HG02623 (cell line): ENCODE data around the gene FLOT2.
"Not testable (repeated sequence)": the region's sequence is repeated elsewhere in the genome, so short reads cannot be mapped to it uniquely, and the experiment has no call there.

Source experiments
- ATAC-seq: cut with Tn5 transposase; IDR thresholded peaks from one replicate; pipeline ENCODE4 v1.9.1; 2021; ENCODE audit warnings: moderate library complexity; ENCODE audit not compliant: unreplicated experiment

Gene FLOT2

DNA sequence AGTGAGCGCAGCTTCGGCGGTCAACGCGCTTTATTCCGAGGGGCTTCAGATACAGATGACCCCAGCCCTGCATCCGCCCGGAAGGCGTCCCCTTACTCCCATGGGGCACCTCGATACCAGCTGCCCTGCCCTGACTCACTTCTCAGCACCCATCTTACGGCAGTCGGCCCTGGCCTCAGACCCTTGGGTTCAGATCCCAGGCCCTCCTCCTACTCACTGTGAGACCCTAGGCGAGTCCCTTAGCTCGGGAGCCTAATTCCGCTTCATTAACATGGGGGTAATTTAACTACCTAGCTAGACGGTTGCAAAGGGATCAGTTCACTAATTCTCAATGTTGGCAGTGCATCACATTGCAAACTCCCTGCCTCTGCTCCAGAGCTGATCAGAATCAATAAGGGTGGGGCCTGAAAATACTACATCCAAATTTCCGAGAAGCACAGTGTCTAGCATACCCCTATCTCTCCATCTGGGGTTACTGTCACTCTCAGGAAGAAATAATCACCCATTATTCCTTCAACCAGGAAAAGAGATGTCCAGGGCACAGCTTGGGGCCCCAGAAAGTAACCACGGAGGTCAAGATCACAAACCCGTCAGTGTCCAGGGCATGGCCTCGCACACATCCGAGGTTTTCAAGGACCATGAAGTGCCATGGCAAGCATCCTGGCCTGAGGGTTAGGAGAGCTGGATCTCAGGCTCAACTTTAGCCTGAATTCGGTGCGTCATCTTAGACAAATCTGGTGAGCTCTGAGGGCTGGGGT lies 415 bp upstream of the FLOT2 start:
- ATAC-seq: no peak

DNA sequence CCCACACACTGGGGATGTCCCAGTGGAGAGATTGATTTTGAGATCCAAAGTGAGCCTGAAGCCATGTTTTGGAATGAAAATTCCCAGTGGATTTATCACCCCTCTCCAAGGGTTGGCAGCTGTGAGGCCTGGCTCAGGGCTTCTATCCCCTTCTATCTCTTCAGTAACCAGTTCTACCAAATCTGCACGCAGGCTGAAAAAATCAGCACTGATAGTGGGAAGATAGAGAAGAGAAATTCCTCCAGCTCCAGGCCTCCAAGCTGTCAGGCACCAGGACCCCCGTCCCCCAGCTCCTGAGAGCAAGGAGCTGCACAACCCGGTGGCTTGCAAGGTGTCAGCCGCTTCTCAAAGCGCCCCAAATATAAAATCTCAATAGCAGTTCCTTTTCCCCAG lies 1.0 kb downstream of the FLOT2 start:
- no peak for ATAC-seq

GRCh38 chr17:28895794-28896447 lies 1.6 kb downstream of the FLOT2 start:
- no peak for ATAC-seq

GRCh38 chr17:28893248-28894183 lies 4.0 kb downstream of the FLOT2 start:
- ATAC-seq: not testable (repeated sequence)

GRCh38 chr17:28892024-28892423 lies 5.5 kb downstream of the FLOT2 start:
- no peak for ATAC-seq

- ATAC-seq: no peak
Measured at GRCh38 chr17:28891201-28891600, 6.3 kb downstream of the FLOT2 start.

DNA sequence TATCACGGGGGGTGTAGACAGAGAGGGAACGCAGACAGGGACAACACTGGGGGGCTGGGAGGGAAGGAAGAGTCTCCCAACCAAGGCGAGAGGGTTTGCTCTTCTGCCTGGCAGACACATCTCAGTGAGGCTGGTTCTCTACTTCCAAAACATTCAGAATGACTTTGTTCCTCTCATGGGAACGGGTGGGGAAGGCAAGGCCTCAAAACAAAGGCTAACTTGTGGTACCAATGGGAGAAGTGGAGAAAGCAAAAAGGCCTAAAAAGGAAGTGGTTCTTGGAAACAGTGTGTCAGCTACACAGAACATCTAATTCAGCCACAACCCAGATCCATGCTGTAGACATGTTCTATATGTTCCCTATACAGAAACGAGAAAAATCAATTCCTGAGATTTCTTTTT lies 7.5 kb downstream of the FLOT2 start:
- ATAC-seq: no peak

DNA sequence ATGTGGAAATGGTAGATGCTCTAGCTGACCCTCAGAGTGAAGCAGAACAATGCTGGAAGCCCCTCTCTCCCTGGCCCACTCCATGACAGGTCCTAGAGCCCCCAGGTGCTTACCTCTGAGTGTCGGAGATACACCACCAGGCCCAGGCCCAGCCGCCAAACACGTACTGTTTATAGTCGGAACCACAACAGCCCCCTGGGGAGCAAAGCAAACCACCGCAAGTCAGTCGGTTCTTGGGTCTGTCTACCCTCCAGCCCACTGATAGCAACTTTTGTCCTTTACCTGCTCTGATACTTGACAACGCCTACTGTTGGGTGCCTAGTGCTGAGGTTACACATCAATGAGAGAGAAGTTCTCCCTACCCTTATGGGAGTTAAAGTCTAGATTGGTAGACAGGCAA lies 8.7 kb downstream of the FLOT2 start:
- ATAC-seq: no peak

DNA sequence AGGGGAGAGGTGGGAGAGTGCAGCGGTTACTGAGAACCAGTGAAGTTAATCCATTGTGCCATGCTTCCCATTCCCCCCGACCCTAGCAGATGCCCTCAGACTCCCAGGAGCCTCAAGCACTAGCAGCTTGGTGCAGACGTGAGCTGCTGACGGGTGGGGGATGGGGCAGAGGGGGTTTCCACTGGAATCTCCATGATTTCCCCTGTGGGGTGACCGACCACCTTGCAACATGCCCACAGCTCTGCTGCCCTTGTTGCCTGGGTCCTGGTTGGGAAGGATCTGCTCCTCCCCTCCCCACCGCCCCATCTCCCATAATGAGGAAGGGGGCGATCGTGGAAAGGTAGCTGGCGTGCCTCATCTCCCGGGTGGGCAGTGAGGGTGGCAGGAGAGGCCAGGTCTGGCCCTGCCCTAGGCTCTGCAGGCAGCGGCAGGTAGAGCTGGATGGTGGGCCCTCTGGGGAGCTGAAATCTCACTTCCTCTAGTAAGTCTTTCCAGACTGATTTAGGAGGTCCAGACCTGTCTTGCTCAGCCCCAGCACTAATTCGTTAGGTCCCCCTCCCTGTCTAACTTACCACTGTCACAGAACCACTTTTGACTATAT lies 9.6 kb downstream of the FLOT2 start:
- ATAC-seq: no peak

- ATAC-seq: no peak
Measured at GRCh38 chr17:28885951-28886350, 11.6 kb downstream of the FLOT2 start.

GRCh38 chr17:28885363-28885762 lies 12.2 kb downstream of the FLOT2 start:
- ATAC-seq: no peak

DNA sequence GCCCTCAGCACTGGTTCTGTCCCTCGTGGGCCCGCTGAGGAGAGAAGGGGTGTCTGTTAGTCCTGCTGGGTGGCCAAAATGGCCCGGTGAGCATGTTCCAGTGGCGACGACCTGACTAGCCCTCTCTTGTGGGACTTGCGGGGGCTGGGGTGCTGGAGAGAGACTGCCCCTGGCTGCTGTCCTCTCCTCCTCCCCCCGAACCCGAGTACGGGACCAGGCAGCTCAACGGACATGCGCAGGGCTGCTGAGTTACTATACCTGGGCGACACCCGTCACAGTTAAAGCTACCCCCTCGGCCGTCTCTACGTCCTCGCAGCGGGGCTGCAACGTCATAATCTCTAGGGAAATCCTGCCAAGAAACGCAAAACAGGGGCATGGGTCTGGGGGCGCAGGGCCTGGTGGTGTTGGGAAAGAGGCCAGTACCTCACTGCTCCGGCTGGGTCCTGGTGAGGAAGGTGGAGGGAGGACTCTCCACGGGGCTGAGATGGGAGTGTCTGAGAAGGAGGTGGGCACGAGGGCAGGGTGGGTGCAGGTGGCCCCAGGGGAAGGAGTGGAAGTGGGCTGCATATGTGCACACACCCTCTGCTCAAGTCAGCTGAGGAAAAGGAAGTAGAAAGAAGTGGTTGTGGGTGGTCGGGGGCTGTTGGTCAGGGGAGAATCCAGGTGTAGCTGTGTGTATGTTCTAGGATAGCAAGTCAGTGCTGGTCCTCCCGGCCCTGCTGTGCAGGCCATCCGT lies 13.4 kb downstream of the FLOT2 start:
- ATAC-seq: no peak

- ATAC-seq: no peak
Measured at GRCh38 chr17:28882154-28882895, 15.2 kb downstream of the FLOT2 start.

- no peak for ATAC-seq
Measured at GRCh38 chr17:28881533-28882056, 15.9 kb downstream of the FLOT2 start.

DNA sequence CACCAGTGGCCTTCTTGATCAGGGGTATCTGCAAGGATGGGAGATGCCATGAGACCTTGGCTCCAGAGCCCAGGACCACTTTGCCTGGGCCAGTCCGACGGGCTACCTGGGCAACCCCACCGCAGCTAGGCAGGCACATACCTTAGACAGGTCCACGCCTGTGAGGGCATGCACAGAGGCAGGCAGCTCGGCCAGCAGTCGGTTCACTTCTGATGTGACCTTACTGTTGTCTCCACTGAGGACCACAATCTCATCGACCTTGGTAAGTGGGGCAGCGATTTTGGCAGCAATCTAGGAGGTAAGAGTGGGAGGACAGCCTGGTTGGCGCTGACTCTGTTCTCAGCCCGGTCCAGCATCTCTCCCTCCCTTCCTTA lies 17.0 kb downstream of the FLOT2 start:
- ATAC-seq: no peak

DNA sequence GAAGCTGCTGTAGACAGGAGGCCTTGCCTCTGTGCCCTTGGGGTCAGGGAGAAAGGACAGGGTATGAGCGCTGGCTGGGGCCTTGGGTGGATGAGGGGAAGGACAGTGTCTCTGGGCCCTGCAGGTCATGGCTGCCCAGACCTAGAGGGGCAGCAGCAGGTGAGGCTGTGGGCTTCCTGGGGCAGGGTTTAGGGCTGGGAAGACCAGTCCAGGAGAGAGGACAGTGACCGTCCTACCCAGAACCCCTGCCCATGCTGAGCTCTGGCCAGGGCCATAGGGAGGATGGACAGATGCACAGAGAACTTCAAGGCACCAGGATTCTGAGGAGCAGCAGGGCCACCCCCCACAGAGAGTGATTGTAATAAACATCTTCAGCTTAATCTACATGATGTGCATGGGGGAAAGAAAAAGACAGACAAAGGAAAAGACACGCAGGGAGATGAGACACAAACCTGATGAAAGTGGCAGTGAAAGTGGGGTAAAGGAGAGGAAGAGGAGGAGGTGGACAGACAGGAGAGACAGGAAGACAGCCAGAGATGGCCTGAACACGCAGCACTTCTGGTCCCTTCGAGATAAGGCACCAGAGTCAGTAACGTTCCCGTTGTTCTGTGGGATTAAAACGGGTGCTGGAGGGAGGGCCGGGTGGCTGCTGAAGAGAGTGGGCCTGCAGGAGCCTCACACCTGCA lies 17.5 kb downstream of the FLOT2 start:
- no peak for ATAC-seq

DNA sequence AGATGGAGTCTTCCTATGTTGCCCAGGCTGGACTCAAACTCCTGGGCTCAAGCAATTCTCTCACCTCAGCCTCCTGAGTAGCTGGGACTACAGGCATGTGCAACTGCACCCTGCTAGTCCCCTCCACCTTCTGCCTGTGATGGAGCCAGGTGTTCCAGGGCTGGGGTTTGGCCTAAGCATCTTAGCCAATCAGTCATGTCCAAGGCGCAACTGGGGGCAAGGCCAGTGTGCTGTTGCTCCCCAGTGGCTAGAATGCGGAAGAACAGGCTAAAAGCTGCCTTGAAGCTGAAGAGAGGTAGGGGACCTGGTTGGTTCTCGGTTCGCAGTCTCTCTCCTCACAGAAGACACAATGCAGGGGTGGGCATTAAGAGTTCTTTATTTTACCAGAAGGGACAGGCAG lies 18.6 kb downstream of the FLOT2 start:
- no peak for ATAC-seq

GRCh38 chr17:28878158-28878910 lies 19.2 kb downstream of the FLOT2 start:
- ATAC-seq: no peak
